ENCODE measurements around the gene DIS3L2.
"Not testable (repeated sequence)": the region's sequence is repeated elsewhere in the genome, so short reads cannot be mapped to it uniquely, and the experiment has no call there.

Gene DIS3L2

GRCh38 chr2:232313645-232314044 lies 352.1 kb downstream of the DIS3L2 start:
- DNase-seq = not testable (repeated sequence)

- no peak for DNase-seq
These were observed 353.8 kb downstream of the DIS3L2 start for GRCh38 chr2:232315049-232315922.

- no peak for DNase-seq
These were observed 354.4 kb downstream of the DIS3L2 start for GRCh38 chr2:232315923-232316299.

GRCh38 chr2:232316461-232317330 lies 355.2 kb downstream of the DIS3L2 start:
- DNase-seq = no peak

GRCh38 chr2:232318169-232318855 lies 356.8 kb downstream of the DIS3L2 start:
- DNase-seq = no peak

GRCh38 chr2:232319067-232319802 lies 357.7 kb downstream of the DIS3L2 start:
- DNase-seq = no peak

GRCh38 chr2:232319803-232320442 lies 358.4 kb downstream of the DIS3L2 start:
- DNase-seq = no peak

- DNase-seq = no peak
These were observed 358.9 kb downstream of the DIS3L2 start for GRCh38 chr2:232320443-232320803.

GRCh38 chr2:232321156-232321816 lies 359.8 kb downstream of the DIS3L2 start:
- DNase-seq = no peak

GRCh38 chr2:232321817-232322559 lies 360.5 kb downstream of the DIS3L2 start:
- no peak for DNase-seq

- no peak for DNase-seq
These were observed 361.2 kb downstream of the DIS3L2 start for GRCh38 chr2:232322560-232323327.

GRCh38 chr2:232323328-232323650 lies 361.8 kb downstream of the DIS3L2 start:
- DNase-seq = no peak

GRCh38 chr2:232323967-232324366 lies 362.5 kb downstream of the DIS3L2 start:
- DNase-seq = not testable (repeated sequence)

GRCh38 chr2:232324778-232325177 lies 363.3 kb downstream of the DIS3L2 start:
- no peak for DNase-seq

- no peak for DNase-seq
These were observed 364.1 kb downstream of the DIS3L2 start for GRCh38 chr2:232325324-232326273.

- DNase-seq = not testable (repeated sequence)
These were observed 365.0 kb downstream of the DIS3L2 start for GRCh38 chr2:232326274-232327104.

GRCh38 chr2:232327105-232328031 lies 365.9 kb downstream of the DIS3L2 start:
- peak; percentile 71 for DNase-seq
